Cortex of kidney (tissue), 1 donor: ENCODE measurements around the gene ATF1.
"Not testable (repeated sequence)": the region's sequence is repeated elsewhere in the genome, so short reads cannot be mapped to it uniquely, and the experiment has no call there.

Source experiments
- DNase-seq: peaks from one replicate; lab custom pipeline; 2025; lab: John Stamatoyannopoulos, UW

The ATF1 gene

DNA sequence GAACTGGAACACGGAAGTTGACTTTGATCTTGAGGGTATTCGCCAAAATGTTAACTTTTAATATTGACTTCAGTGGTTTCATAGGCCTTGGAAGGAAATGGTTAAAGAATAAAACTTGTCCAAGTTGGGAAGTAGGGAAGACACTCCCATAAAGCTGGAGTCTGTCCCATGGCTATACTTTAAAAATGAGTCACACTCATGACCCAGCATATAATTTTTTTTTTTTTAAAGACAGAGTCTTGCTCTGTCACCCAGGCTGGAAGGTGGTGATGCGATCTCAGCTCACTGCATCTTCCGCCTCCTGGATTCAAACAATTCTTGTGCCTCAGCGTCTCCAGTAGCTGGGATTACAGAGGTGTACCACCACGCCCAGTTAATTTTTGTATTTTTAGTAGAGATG lies 98.4 kb downstream of the ATF1 start:
- DNase-seq, result no peak

DNA sequence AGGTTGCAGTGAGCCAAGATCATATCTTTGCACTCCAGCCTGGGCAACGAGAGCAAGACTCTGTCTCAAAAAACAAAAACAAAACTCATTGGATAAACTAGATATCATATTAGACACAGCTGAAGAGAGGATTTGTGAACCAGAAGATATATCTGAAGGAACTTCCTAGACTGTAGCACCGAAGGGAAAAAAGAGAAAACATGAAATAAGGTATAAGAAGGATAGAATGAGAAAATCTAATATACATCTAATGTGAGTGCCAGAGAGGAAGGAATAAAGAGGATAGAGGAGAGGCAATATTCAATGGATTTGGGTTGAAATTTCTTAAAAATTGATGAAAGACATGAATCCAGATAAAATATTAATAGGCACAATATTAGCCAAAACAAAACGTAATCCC lies 101.4 kb downstream of the ATF1 start:
- no peak for DNase-seq

DNA sequence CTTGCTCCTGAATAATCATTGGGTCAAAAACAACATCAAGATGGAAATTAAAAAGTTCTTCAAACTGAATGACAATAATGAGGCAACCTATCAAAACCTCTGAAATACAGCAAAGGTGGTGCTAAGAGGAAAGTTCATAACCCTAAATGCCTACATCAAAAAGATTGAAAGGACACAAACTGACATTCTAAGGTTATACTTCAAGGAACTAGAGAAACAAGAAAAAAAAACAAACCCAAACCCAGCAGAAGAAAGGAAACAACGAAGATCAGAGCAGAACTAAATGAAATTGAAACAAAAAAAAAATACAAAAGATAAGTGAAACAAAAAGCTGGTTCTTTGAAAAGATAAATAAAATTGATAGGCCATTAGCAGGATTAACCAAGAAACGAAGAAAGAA lies 105.0 kb downstream of the ATF1 start:
- DNase-seq, result not testable (repeated sequence)
